Measurements from ENCODE around the gene GASK1A. TPM values are rescaled to one million over a fixed set of nuclear protein-coding genes. Genes with fewer than 3 reads are reported as not detected.

The GASK1A gene
- total RNA-seq, 4 donors from 2014 or later, result 3.6 to 16.5 (median 7.9) TPM

GRCh38 chr3:43062564-43063040 lies 83.5 kb downstream of the GASK1A start:
- TF ChIP-seq CTCF (IDR thresholded peaks at IDR 0.05; ENCODE audit: low read depth), result no peak

- TF ChIP-seq CTCF (IDR thresholded peaks at IDR 0.05; ENCODE audit: low read depth), result no peak
Observed at GRCh38 chr3:43063114-43063513, 84.0 kb downstream of the GASK1A start.

DNA sequence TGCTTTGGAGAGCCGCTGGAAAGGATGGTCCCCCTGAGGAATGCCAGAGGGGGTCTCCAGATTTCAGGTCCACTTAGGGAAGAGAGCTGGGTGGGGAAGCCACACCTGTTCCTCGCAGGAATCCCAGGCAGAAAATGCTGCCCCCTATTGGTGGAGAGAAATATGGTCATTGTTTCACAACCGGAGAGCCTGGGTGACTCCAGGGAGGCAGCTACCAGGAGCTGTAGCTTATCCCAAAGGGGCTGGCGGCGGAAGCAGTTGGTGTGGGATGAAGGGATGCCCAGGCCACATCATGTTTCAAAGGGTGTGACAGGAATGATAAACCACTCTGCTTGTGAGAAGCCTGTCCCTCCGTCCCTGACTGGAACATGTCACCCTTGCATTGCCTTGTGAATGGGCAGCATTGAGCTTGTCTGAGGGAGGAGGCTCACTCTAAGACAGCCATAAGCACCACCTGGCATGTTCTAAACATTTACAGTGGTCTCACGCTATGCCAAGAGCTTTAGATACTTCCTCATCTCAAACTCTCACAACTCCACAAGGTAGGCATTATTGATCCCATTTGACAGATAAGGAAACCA lies 92.3 kb downstream of the GASK1A start:
- TF ChIP-seq CTCF (IDR thresholded peaks at IDR 0.05; ENCODE audit: low read depth), result no peak

DNA sequence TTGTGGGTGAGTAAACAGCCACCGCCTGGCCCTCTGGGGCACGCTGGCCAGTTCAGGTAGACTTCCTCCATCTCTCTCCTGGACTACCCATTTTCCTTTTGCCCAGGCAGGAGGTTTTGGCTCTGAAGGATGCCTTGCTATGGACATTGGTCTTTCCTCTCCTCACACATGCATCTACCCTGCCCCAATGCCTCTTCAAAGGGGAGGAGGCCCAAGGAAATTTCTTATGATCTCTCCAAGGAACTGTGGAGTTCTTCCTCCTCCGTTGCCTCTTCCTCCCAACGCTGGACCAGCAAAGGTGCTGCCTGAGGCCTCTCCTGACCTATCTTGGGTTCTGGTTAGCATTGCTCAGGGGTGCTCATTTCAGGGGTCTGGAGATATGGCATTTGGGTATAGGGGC lies 93.2 kb downstream of the GASK1A start:
- TF ChIP-seq CTCF (IDR thresholded peaks at IDR 0.05; ENCODE audit: low read depth), result no peak

GRCh38 chr3:43073116-43073835 lies 94.2 kb downstream of the GASK1A start:
- no peak for TF ChIP-seq CTCF (IDR thresholded peaks at IDR 0.05; ENCODE audit: low read depth)

GRCh38 chr3:43073836-43074220 lies 94.7 kb downstream of the GASK1A start:
- no peak for TF ChIP-seq CTCF (IDR thresholded peaks at IDR 0.05; ENCODE audit: low read depth)

GRCh38 chr3:43074482-43074881 lies 95.4 kb downstream of the GASK1A start:
- no peak for TF ChIP-seq CTCF (IDR thresholded peaks at IDR 0.05; ENCODE audit: low read depth)
